HPDE6-E6E7 (cell line): ENCODE results near the gene FOXL2NB.
A peak's percentile ranks its signal among the peaks of the same experiment; 100 is the strongest.
"Not testable (repeated sequence)": the region's sequence is repeated elsewhere in the genome, so short reads cannot be mapped to it uniquely, and the experiment has no call there.

Experiments
- DNase-seq: peaks from one replicate; pipeline ENCODE4 v3.0.0; 2011; ENCODE audit warnings: missing footprints; ENCODE audit errors: extremely low spot score

FOXL2NB gene

GRCh38 chr3:138946663-138947494, at the start of gene FOXL2NB, which contains the start of gene FOXL2:
Gene FOXL2NB, plus strand, starts transcription at chr3:138947217. Its CDS starts 148 bp downstream, at chr3:138947365.
Gene FOXL2, minus strand, starts transcription at chr3:138947137. Its CDS starts 415 bp downstream, at chr3:138946722.
- no peak for DNase-seq

GRCh38 chr3:138898301-138898700, 48.7 kb upstream of the FOXL2NB start:
- DNase-seq = no peak

- no peak for DNase-seq
Observed at GRCh38 chr3:138898708-138899107, 48.3 kb upstream of the FOXL2NB start.

- DNase-seq = no peak
Observed at GRCh38 chr3:138899351-138899991, 47.5 kb upstream of the FOXL2NB start.

- no peak for DNase-seq
Observed at GRCh38 chr3:138901567-138901966, 45.5 kb upstream of the FOXL2NB start.

- DNase-seq = no peak
Observed at GRCh38 chr3:138902171-138902570, 44.8 kb upstream of the FOXL2NB start.

- DNase-seq = no peak
Observed at GRCh38 chr3:138907539-138907938, 39.5 kb upstream of the FOXL2NB start.

GRCh38 chr3:138908846-138909245, 38.2 kb upstream of the FOXL2NB start:
- DNase-seq = no peak

- DNase-seq = no peak
Observed at GRCh38 chr3:138909904-138910303, 37.1 kb upstream of the FOXL2NB start.

- DNase-seq = no peak
Observed at GRCh38 chr3:138911621-138912020, 35.4 kb upstream of the FOXL2NB start.

- no peak for DNase-seq
Observed at GRCh38 chr3:138912237-138912636, 34.8 kb upstream of the FOXL2NB start.

GRCh38 chr3:138913766-138914165, 33.3 kb upstream of the FOXL2NB start:
- no peak for DNase-seq

- DNase-seq = no peak
Observed at GRCh38 chr3:138914870-138915502, 32.0 kb upstream of the FOXL2NB start.

GRCh38 chr3:138915503-138916498, 31.2 kb upstream of the FOXL2NB start:
- peak; percentile 90 for DNase-seq

GRCh38 chr3:138916824-138917223, 30.2 kb upstream of the FOXL2NB start:
- DNase-seq = no peak

- no peak for DNase-seq
Observed at GRCh38 chr3:138919325-138919724, 27.7 kb upstream of the FOXL2NB start.

GRCh38 chr3:138921316-138922292, 25.4 kb upstream of the FOXL2NB start:
- no peak for DNase-seq

- not testable (repeated sequence) for DNase-seq
Observed at GRCh38 chr3:138922400-138922799, 24.6 kb upstream of the FOXL2NB start.

- no peak for DNase-seq
Observed at GRCh38 chr3:138923531-138923994, 23.5 kb upstream of the FOXL2NB start.
